ENCODE measurements around the gene LCE3B. TPM values are rescaled to one million over a fixed set of nuclear protein-coding genes. Genes with fewer than 3 reads are reported as not detected.

The LCE3B gene
- total and polyA plus RNA-seq, 10 of the 15 experiments (the other 5 are each of a cell fraction or from before 2014, with no cell fraction given), result not detected

- TF ChIP-seq JUND (IDR thresholded peaks at IDR 0.05; ENCODE audit: low read depth, low read length) (no peak), NR2C1 (IDR thresholded peaks at IDR 0.05) (no peak), BCL11A (IDR thresholded peaks at IDR 0.05; ENCODE audit: low read depth, low read length) (0 out of 2 replicates have a peak, but pooled peaks have one; percentile 19), MTA2 (IDR thresholded peaks at IDR 0.05; ENCODE audit: low read depth) (no peak), ZNF592 (IDR thresholded peaks at IDR 0.05) (no peak)
Measured at GRCh38 chr1:152565115-152565514, 48.5 kb upstream of the LCE3B start (continued).

GRCh38 chr1:152565535-152566215 is 47.9 kb upstream of the LCE3B start:
- RAD21 ChIA-PET (ENCODE audit: unreplicated experiment), result no interaction called here
- FAIRE-seq, result no peak
- no peak overlapping the region for H3K27ac ChIP-seq (ENCODE audit: control insufficient read depth, insufficient read depth)
- 42% methylated on average over 12 of the region's 14 CpGs for WGBS (ENCODE audit: insufficient coverage, insufficient replicate concordance, low lambda C conversion rate, missing lambda C conversion rate)
- no peaks in the 10 kb centered on the region for H3K36me3 ChIP-seq (ENCODE audit: control insufficient read depth in 2 of 2, insufficient read depth in 2 of 2, low read length in 1 of 2)
- CTCF ChIA-PET, result no interaction called here
- H3K9ac ChIP-seq (ENCODE audit: control insufficient read depth, insufficient read depth, low read length), result no peak overlapping the region
- H3K4me3 ChIP-seq, result no peak overlapping the region
- intact Hi-C loops (cut with micrococcal nuclease; ENCODE audit: unreplicated experiment), result no loop called here
- no peaks in the 10 kb centered on the region for H3K79me2 ChIP-seq (ENCODE audit: control insufficient read depth, insufficient read depth, low read length)
- H3K27me3 ChIP-seq (replicated peaks in 1 of 2; ENCODE audit: control insufficient read depth in 2 of 2, insufficient read depth in 2 of 2, low read length in 1 of 2), result no peaks in the 10 kb centered on the region
- no peaks in the 10 kb centered on the region for H3K4me1 ChIP-seq (ENCODE audit: control insufficient read depth, insufficient read depth, low read length)
- H3K9me3 ChIP-seq (replicated peaks; ENCODE audit: control insufficient read depth, insufficient read depth, low read length), result peaks cover 2% of the 10 kb centered on the region; the same call in 1 of the 3 replicates
- no TSS peak for BruUV-seq (replicated peaks)
- POLR2A ChIA-PET, result no interaction called here
- in situ Hi-C loops (cut with MboI), result no loop called here
- no peak overlapping the region for H3K4me2 ChIP-seq (ENCODE audit: control insufficient read depth, insufficient read depth)
- ATAC-seq, result no peak
- SMC1A ChIA-PET (ENCODE audit: uncharacterized antibody, unreplicated experiment), result no interaction called here
- H2AFZ ChIP-seq (ENCODE audit: control insufficient read depth, low read depth, low read length), result no peak overlapping the region
- no peaks in the 10 kb centered on the region for H4K20me1 ChIP-seq (ENCODE audit: control insufficient read depth, insufficient read depth)
- DNase-seq (ENCODE audit: low read depth, low spot score), result no peak
- TF ChIP-seq ZBTB4 (CRISPR knock-in tag; IDR thresholded peaks at IDR 0.05) (no peak), NFIC (IDR thresholded peaks at IDR 0.05; ENCODE audit: low read depth, low read length) (no peak), ESRRA (IDR thresholded peaks at IDR 0.05; ENCODE audit: low read length) (no peak), DPF2 (IDR thresholded peaks at IDR 0.05) (no peak), MYC (IDR thresholded peaks at IDR 0.05; ENCODE audit: insufficient read depth, insufficient read length, insufficient replicate concordance, low read length, severe bottlenecking) (no peak), CBX5 (IDR thresholded peaks at IDR 0.05; ENCODE audit: low read depth) (no peak)

Measured in GM12878 (cell line).